SHP77 (cell line): ENCODE data around the gene ZCCHC18.

Source experiments
- DNase-seq, 2 experiments: peaks; one replicate each; lab custom pipeline; 2025; lab: John Stamatoyannopoulos, UW

ZCCHC18 gene

GRCh38 chrX:104134583-104135261, 22.4 kb downstream of the ZCCHC18 start:
- DNase-seq, result no peak

- no peak for DNase-seq
These were observed 23.4 kb downstream of the ZCCHC18 start for GRCh38 chrX:104135677-104136076.

GRCh38 chrX:104136241-104137019, 24.1 kb downstream of the ZCCHC18 start:
- DNase-seq, result peak; percentile 51 to 54

- DNase-seq, result no peak
These were observed 25.2 kb downstream of the ZCCHC18 start for GRCh38 chrX:104137496-104137895.

- no peak for DNase-seq
These were observed 28.9 kb downstream of the ZCCHC18 start for GRCh38 chrX:104141087-104141760.

- no peak for DNase-seq
These were observed 38.7 kb downstream of the ZCCHC18 start for GRCh38 chrX:104151037-104151436.

- peak; percentile 84 to 89 for DNase-seq
These were observed 44.6 kb downstream of the ZCCHC18 start, which contains the start of gene SLC25A53 for GRCh38 chrX:104156630-104157529. SLC25A53 (minus strand) TSS chrX:104157009; CDS start chrX:104105257, 51,752 bp downstream.
